ENCODE data around the gene COL17A1.

DNA sequence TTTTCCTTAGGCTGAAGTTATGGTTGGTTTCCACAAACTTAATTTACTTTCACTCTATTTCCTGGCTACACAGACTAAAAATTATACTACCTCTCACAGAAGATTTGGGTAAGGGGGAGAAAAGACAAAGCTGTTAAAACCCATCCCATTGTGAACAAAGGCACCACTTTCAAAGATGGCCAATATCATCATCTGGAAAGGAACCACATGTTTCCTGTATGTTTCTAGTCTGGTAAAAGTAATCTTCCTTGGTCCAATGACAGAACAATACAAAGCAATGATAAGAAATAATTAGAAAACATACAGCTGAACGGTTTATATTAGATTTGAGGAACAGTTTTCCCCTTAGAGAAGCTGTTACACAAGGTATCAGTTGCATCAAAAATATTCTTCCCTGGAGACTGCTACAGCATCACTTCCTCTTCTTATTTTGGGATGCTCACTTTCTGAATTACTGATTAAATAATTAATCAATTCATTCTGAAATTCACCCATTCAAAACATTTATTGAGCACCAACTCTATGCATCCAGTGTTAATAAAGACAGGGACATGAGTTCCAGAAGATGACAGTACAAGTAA, 27.8 kb upstream of the COL17A1 start:
- TF ChIP-seq, protein P1, sequence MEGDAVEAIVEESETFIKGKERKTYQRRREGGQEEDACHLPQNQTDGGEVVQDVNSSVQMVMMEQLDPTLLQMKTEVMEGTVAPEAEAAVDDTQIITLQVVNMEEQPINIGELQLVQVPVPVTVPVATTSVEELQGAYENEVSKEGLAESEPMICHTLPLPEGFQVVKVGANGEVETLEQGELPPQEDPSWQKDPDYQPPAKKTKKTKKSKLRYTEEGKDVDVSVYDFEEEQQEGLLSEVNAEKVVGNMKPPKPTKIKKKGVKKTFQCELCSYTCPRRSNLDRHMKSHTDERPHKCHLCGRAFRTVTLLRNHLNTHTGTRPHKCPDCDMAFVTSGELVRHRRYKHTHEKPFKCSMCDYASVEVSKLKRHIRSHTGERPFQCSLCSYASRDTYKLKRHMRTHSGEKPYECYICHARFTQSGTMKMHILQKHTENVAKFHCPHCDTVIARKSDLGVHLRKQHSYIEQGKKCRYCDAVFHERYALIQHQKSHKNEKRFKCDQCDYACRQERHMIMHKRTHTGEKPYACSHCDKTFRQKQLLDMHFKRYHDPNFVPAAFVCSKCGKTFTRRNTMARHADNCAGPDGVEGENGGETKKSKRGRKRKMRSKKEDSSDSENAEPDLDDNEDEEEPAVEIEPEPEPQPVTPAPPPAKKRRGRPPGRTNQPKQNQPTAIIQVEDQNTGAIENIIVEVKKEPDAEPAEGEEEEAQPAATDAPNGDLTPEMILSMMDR (IDR thresholded peaks at IDR 0.05) = no peak
- no peak for TF ChIP-seq ZFX (IDR thresholded peaks at IDR 0.05; ENCODE audit: borderline replicate concordance)
